Neural progenitor cell (in vitro differentiated cells): ENCODE results near the gene LYST. TPM values are rescaled to one million over a fixed set of nuclear protein-coding genes. Genes with fewer than 3 reads are reported as not detected.

Experiments
- DNase-seq: peaks from one replicate; pipeline ENCODE4 v3.0.0-alpha.2; 2016; ENCODE audit warnings: low spot score
- H2AFZ ChIP-seq: fragments of 200-600 bp; sonication (generic); replicated peaks from 2 replicates; pipeline ENCODE4 v1.6.1; 2016; ENCODE audit warnings: antibody characterized with exemption
- H3F3A ChIP-seq: fragments of 200-600 bp; sonication (generic); 2 replicates; pipeline ENCODE4 v1.6.1; 2016; ENCODE audit warnings: antibody characterized with exemption, low read depth
- H3K27ac ChIP-seq: fragments of 200-600 bp; sonication (generic); 2 replicates; pipeline ENCODE4 v1.5.1; 2016; ENCODE audit warnings: mild to moderate bottlenecking
- H3K27me3 ChIP-seq: fragments of 200-600 bp; sonication (generic); 2 replicates; pipeline ENCODE4 v1.6.1; 2016; ENCODE audit warnings: mild to moderate bottlenecking, moderate library complexity
- H3K36me3 ChIP-seq: fragments of 200-600 bp; sonication (generic); 2 replicates; pipeline ENCODE4 v1.5.1; 2016
- H3K4me1 ChIP-seq: fragments of 200-600 bp; sonication (generic); 2 replicates; pipeline ENCODE4 v1.6.1; 2016; ENCODE audit warnings: mixed run types
- H3K4me2 ChIP-seq: fragments of 200-600 bp; sonication (generic); 2 replicates; pipeline ENCODE4 v1.6.1; 2016
- H3K4me3 ChIP-seq: fragments of 200-600 bp; sonication (generic); 2 replicates; pipeline ENCODE4 v1.5.1; 2016
- H3K79me2 ChIP-seq: fragments of 200-600 bp; sonication (generic); 2 replicates; pipeline ENCODE4 v1.6.1; 2016; ENCODE audit warnings: low read depth
- H3K9ac ChIP-seq: fragments of 200-600 bp; sonication (generic); 2 replicates; pipeline ENCODE4 v1.6.1; 2016
- H3K9me3 ChIP-seq: fragments of 200-600 bp; sonication (generic); 2 replicates; pipeline ENCODE4 v1.5.1; 2016; ENCODE audit warnings: low read depth
- H4K20me1 ChIP-seq: fragments of 200-600 bp; sonication (generic); 2 replicates; pipeline ENCODE4 v1.6.1; 2016; ENCODE audit warnings: low read depth
- H3K27ac Mint-ChIP-seq: 3 replicates; pipeline ENCODE4 v1.8.0; 2021; ENCODE audit warnings: mixed read lengths
- H3K27me3 Mint-ChIP-seq: 2 replicates; pipeline ENCODE4 v1.8.0; 2022; ENCODE audit warnings: low read depth, mild to moderate bottlenecking, inconsistent platforms, moderate library complexity, mixed read lengths; ENCODE audit not compliant: insufficient read depth
- H3K36me3 Mint-ChIP-seq: 3 replicates; pipeline ENCODE4 v1.8.0; 2021; ENCODE audit warnings: mixed read lengths
- H3K4me1 Mint-ChIP-seq: 3 replicates; pipeline ENCODE4 v1.8.0; 2021; ENCODE audit warnings: mixed read lengths
- H3K4me3 Mint-ChIP-seq: 3 replicates; pipeline ENCODE4 v1.8.0; 2021; ENCODE audit warnings: mild to moderate bottlenecking, moderate library complexity, mixed read lengths
- H3K9me3 Mint-ChIP-seq: 3 replicates; pipeline ENCODE4 v1.8.0; 2020; ENCODE audit warnings: mixed read lengths
- EZH2 ChIP-seq: fragments of 200-600 bp; sonication (generic); IDR thresholded peaks from 2 replicates; pipeline ENCODE4 v1.6.1; 2017; ENCODE audit warnings: antibody characterized with exemption, mild to moderate bottlenecking, moderate library complexity
- EZH2phosphoT487 ChIP-seq: fragments of 200-600 bp; sonication (generic); IDR thresholded peaks from 2 replicates; pipeline ENCODE4 v1.6.1; 2017; ENCODE audit warnings: antibody characterized with exemption
- total RNA-seq: library from RNA; depleted of rRNA; stranded (reverse); fragments of >200 nt; gene quantifications from 2 replicates; pipeline ENCODE4 v1.2.3, GENCODE V29; 2015; ENCODE audit warnings: low replicate concordance
- TF ChIP-seq, protein P1 (sequence below): fragments of 200-600 bp; sonication (generic); IDR thresholded peaks from 2 replicates; pipeline ENCODE4 v1.5.1; 2017; ENCODE audit warnings: antibody characterized with exemption, mild to moderate bottlenecking

Gene LYST
- total RNA-seq, 1 donor from 2014 or later, result 0.82 TPM

DNA sequence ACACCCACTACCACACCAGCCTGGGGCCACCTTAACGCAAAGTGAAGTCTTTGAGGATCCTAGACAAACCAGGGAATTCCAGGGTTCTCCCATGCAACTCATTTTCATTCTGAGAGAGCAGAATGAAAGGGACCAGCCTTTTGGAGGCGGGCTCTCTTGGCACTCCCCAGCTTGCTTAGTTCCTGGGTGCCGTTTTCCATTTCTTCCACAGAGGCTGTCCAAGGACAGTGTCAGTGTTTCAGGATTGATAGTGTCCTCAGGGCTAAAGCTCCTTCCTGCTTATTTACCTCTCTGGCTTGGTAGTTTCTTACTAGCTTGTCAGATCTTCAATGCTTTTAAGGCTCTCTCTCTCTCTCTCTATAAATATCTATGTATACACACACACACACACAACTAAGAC is 187.1 kb downstream of the LYST start:
- peaks cover 24% of the 10 kb centered on the region for H3F3A ChIP-seq
- peaks cover 2% of the 10 kb centered on the region for H3K27me3 Mint-ChIP-seq
- H3K4me3 ChIP-seq, result no peak overlapping the region
- no peak overlapping the region for H3K27ac ChIP-seq
- TF ChIP-seq, protein P1, sequence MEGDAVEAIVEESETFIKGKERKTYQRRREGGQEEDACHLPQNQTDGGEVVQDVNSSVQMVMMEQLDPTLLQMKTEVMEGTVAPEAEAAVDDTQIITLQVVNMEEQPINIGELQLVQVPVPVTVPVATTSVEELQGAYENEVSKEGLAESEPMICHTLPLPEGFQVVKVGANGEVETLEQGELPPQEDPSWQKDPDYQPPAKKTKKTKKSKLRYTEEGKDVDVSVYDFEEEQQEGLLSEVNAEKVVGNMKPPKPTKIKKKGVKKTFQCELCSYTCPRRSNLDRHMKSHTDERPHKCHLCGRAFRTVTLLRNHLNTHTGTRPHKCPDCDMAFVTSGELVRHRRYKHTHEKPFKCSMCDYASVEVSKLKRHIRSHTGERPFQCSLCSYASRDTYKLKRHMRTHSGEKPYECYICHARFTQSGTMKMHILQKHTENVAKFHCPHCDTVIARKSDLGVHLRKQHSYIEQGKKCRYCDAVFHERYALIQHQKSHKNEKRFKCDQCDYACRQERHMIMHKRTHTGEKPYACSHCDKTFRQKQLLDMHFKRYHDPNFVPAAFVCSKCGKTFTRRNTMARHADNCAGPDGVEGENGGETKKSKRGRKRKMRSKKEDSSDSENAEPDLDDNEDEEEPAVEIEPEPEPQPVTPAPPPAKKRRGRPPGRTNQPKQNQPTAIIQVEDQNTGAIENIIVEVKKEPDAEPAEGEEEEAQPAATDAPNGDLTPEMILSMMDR, result no peak
- TF ChIP-seq EZH2phosphoT487 (no peak), EZH2 (no peak)
- no peak overlapping the region for H3K4me3 Mint-ChIP-seq
- no peak overlapping the region for H3K27ac Mint-ChIP-seq
- no peaks in the 10 kb centered on the region for H3K9me3 ChIP-seq
- no peaks in the 10 kb centered on the region for H3K36me3 ChIP-seq
- DNase-seq, result no peak
- no peak overlapping the region for H3K9ac ChIP-seq
- peaks cover 11% of the 10 kb centered on the region for H3K79me2 ChIP-seq
- H3K4me2 ChIP-seq, result no peak overlapping the region
- no peaks in the 10 kb centered on the region for H4K20me1 ChIP-seq
- H2AFZ ChIP-seq, result no peak overlapping the region
- no peaks in the 10 kb centered on the region for H3K9me3 Mint-ChIP-seq
- H3K4me1 ChIP-seq, result peaks cover 28% of the 10 kb centered on the region
- no peaks in the 10 kb centered on the region for H3K27me3 ChIP-seq
- H3K4me1 Mint-ChIP-seq, result peaks cover 4% of the 10 kb centered on the region
- H3K36me3 Mint-ChIP-seq, result peaks cover 3% of the 10 kb centered on the region

DNA sequence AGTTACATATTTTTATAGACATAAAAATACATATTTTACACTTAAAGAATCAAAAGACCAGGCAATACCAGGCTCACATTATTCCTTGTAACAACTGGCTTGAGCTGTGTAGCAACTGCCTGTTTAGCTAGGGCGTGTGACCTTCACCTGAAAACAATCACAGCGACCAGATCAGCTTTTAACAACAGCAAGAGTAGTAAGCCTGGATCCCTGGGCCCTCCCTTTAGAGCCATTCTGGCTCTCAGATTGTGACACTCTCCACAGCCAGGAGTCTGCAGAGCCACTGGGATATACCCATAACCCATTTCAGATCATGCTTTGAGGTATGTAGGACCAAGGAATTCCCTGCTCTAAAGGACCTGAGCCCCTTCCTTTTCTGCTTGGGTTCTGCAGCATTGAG is 187.7 kb downstream of the LYST start:
- Histone ChIP-seq H3K36me3 (no peaks in the 10 kb centered on the region), H4K20me1 (no peaks in the 10 kb centered on the region), H3K79me2 (peaks cover 12% of the 10 kb centered on the region), H3K27ac (no peak overlapping the region), H3K27me3 (no peaks in the 10 kb centered on the region), H3K4me3 (no peak overlapping the region), H3F3A (peaks cover 30% of the 10 kb centered on the region), H2AFZ (no peak overlapping the region), H3K9me3 (no peaks in the 10 kb centered on the region), H3K9ac (no peak overlapping the region), H3K4me2 (no peak overlapping the region), H3K4me1 (peaks cover 34% of the 10 kb centered on the region)
- H3K9me3 Mint-ChIP-seq, result no peaks in the 10 kb centered on the region
- H3K4me3 Mint-ChIP-seq, result no peak overlapping the region
- peaks cover 4% of the 10 kb centered on the region for H3K4me1 Mint-ChIP-seq
- TF ChIP-seq EZH2, result no peak
- TF ChIP-seq EZH2phosphoT487, result no peak
- TF ChIP-seq, protein P1, result no peak
- no peak overlapping the region for H3K27ac Mint-ChIP-seq
- H3K36me3 Mint-ChIP-seq, result peaks cover 3% of the 10 kb centered on the region
- no peak for DNase-seq
- H3K27me3 Mint-ChIP-seq, result peaks cover 2% of the 10 kb centered on the region

DNA sequence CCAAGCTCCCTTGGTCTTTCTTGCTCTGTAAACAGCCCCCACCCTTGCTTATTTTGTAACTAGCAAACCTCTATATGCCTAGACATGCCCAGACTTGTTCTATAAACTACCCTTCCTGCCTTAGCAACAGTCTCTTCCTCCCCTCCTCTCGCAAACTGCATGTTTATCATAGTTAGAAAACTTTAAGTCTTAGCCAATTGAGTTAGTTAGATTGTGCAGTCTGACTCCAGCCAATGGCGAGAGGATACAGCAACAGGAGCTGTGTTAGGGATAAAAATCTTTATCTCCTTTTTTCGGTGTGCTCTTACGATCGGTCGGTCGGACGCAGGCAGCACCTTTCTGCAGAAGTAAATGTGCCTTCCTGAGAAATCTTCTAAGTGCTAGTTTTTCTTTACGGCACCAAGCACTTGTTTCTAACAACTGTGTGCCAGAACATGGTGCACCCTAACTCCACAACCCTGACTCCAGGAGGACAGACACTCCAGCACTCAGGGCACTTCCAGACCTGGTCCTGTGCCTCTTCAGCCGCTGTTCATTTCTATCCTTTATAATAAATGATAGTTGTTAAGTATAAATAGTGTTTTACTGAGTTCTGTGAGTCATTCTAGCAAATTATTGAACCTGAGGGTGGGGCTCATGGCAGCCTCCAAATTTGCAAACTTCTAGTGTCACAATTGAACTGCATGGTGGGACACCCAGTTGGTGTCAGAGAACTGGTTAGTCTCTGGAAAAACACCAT is 191.4 kb downstream of the LYST start:
- peaks cover 48% of the 10 kb centered on the region for H3K79me2 ChIP-seq
- peak overlapping the region; percentile 69 for H3K4me2 ChIP-seq
- H3K27ac ChIP-seq, result no peak overlapping the region
- Mint-ChIP-seq H3K27me3 (no peaks in the 10 kb centered on the region), H3K4me3 (no peak overlapping the region), H3K9me3 (peaks cover 7% of the 10 kb centered on the region), H3K4me1 (no peaks in the 10 kb centered on the region), H3K36me3 (peaks cover 3% of the 10 kb centered on the region), H3K27ac (no peak overlapping the region)
- H3K36me3 ChIP-seq, result no peaks in the 10 kb centered on the region
- H3K4me1 ChIP-seq, result peaks cover 62% of the 10 kb centered on the region
- H3K4me3 ChIP-seq, result no peak overlapping the region
- H3K9ac ChIP-seq, result no peak overlapping the region
- H4K20me1 ChIP-seq, result no peaks in the 10 kb centered on the region
- no peaks in the 10 kb centered on the region for H3K27me3 ChIP-seq
- peaks cover 30% of the 10 kb centered on the region for H3F3A ChIP-seq
- TF ChIP-seq, protein P1, result no peak
- no peak for TF ChIP-seq EZH2phosphoT487
- no peak for TF ChIP-seq EZH2
- DNase-seq, result no peak
- H2AFZ ChIP-seq, result peak overlapping the region; percentile 32
- H3K9me3 ChIP-seq, result no peaks in the 10 kb centered on the region
